Right lobe of liver (tissue), 4 donors: ENCODE data around the gene HSPA1L.

Experiments
- POLR2A ChIP-seq: fragments of 450-650 bp; IDR thresholded peaks from one replicate; pipeline ENCODE4 v1.6.1; 2017; ENCODE audit warnings: antibody characterized with exemption, mild to moderate bottlenecking
- TF ChIP-seq, protein P1 (sequence below), 4 donors: fragments of 200-600 bp in 3 of 4; fragments of 450-650 bp in 1 of 4; IDR thresholded peaks; one replicate each; pipeline versions ENCODE4 v1.5.1 to v1.8.0; 2016 to 2022; ENCODE audit warnings: antibody characterized with exemption in 4 of 4, mild to moderate bottlenecking in 2 of 4
- donor health status: DM: no; HTN: no; CAD: no.
- donor health status: DM: no; HTN: no; CAD: no.
- donor health status: DM: no; HTN: yes; CAD: no.

DNA sequence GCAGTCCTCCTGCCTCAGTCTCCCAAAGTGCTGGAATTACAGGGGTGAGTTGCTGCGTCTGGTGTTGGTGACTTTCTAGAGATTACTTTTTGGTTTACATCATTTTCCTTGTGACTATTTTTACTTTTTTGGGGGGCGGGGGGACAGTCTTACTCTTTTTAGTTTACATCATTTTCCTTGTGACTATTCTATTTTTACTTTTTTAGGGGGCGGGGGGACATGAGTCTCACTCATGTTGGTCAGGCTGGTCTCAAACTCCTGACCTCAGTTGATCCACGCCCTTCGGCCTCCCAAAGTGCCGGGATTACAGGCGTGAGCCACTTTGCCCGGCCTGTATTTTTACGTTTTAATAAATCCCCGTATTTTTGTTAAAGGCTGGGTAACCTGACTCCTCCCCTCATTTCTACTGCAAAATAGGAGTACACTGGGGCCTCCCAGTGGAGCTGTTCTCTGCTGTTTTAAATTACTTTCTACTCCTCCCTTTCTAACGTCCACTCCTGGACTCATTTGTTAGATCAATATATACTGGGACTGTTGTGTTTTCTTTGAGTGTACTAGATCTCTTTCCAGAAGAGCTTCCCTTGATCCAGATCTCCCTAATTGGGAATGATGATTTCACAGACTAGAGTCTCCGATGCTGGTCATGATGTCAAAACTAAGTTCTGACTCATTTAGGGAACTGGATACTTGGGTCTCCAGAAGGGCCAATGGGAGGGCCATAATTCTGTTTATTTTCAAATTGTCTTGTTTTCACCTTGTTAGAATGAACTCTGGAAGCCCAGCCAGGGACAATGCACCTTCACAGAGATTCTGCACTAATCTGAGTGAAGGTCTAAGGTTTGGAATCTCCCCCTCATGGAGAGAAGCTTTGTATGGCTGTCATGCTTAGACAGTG is 21.6 kb upstream of the HSPA1L start:
- TF ChIP-seq, protein P1, sequence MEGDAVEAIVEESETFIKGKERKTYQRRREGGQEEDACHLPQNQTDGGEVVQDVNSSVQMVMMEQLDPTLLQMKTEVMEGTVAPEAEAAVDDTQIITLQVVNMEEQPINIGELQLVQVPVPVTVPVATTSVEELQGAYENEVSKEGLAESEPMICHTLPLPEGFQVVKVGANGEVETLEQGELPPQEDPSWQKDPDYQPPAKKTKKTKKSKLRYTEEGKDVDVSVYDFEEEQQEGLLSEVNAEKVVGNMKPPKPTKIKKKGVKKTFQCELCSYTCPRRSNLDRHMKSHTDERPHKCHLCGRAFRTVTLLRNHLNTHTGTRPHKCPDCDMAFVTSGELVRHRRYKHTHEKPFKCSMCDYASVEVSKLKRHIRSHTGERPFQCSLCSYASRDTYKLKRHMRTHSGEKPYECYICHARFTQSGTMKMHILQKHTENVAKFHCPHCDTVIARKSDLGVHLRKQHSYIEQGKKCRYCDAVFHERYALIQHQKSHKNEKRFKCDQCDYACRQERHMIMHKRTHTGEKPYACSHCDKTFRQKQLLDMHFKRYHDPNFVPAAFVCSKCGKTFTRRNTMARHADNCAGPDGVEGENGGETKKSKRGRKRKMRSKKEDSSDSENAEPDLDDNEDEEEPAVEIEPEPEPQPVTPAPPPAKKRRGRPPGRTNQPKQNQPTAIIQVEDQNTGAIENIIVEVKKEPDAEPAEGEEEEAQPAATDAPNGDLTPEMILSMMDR (IDR thresholded peaks at IDR 0.05), result peak in 1 of 4 donors; percentile 17
- no peak for TF ChIP-seq POLR2A
